Measurements from ENCODE around the gene TBXAS1.

- TF ChIP-seq, protein P1, sequence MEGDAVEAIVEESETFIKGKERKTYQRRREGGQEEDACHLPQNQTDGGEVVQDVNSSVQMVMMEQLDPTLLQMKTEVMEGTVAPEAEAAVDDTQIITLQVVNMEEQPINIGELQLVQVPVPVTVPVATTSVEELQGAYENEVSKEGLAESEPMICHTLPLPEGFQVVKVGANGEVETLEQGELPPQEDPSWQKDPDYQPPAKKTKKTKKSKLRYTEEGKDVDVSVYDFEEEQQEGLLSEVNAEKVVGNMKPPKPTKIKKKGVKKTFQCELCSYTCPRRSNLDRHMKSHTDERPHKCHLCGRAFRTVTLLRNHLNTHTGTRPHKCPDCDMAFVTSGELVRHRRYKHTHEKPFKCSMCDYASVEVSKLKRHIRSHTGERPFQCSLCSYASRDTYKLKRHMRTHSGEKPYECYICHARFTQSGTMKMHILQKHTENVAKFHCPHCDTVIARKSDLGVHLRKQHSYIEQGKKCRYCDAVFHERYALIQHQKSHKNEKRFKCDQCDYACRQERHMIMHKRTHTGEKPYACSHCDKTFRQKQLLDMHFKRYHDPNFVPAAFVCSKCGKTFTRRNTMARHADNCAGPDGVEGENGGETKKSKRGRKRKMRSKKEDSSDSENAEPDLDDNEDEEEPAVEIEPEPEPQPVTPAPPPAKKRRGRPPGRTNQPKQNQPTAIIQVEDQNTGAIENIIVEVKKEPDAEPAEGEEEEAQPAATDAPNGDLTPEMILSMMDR (IDR thresholded peaks at IDR 0.05), result no peak
- TF ChIP-seq POLR2A (IDR thresholded peaks at IDR 0.05) (no peak), EP300 (IDR thresholded peaks at IDR 0.05) (no peak), POLR2AphosphoS5 (IDR thresholded peaks at IDR 0.05) (no peak)
These were observed 72.2 kb downstream of the TBXAS1 start for GRCh38 chr7:139901056-139901795.
